HG03108 (cell line): ENCODE results near the gene RGS7.
"Not testable (repeated sequence)": the region's sequence is repeated elsewhere in the genome, so short reads cannot be mapped to it uniquely, and the experiment has no call there.

Experiments
- ATAC-seq: cut with Tn5 transposase; IDR thresholded peaks from one replicate; pipeline ENCODE4 v1.9.1; 2021; ENCODE audit warnings: moderate library complexity; ENCODE audit not compliant: unreplicated experiment

Gene RGS7

DNA sequence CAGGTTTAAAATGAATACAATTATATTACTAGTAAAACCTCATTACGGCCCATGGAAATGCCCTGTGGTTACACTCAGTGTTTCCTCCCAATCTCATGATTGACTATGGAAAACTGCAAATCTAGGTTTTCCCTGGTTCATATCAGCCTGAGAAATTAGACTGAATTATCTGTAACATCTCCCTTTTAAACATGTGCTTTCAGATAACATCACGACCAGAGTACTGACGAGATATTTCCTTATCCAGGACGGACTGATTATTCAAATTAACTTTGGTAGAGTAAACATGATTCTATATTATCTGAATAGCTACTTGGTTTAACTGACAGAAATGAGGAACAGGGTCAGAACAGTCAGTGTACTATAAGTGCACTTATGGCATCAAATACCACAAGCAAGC is 82.3 kb downstream of the RGS7 start:
- no peak for ATAC-seq

DNA sequence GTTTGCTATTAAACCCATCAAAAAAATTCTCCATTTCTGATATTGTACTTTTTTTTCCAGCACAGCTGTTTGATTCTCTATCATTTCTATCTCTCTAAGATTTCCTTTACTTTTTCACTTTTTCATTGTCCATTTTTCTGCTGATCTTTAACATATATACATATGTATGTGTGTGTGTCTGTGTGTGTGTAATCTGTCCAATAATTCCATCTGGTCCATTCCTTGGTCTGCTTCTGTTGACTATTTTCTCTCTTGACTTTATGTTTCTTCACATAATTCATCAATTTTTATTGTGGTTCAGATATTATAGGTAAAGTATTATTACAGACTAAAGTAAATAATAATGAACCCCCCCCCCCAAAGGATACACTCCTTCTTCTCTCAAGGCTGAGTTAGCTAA is 84.2 kb downstream of the RGS7 start:
- no peak for ATAC-seq

DNA sequence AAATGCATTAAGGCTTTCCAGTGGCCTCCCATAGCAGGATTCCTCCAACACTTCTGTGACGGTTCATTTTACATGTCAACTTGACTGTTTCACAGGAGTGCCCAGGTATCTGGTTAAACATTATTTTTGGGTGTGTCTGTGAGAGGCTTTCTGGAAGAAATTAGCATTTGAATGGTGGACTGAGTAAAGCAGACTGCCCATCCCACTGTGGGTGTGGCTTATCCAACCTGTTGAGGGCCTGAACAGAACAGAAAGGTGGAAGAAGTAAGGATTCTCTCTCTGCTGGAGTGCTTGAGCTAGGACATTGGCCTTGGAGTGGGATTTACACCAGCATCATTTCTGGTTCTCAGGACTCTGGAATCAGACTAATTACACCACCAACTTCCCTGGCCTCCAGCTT is 85.6 kb downstream of the RGS7 start:
- ATAC-seq = no peak

DNA sequence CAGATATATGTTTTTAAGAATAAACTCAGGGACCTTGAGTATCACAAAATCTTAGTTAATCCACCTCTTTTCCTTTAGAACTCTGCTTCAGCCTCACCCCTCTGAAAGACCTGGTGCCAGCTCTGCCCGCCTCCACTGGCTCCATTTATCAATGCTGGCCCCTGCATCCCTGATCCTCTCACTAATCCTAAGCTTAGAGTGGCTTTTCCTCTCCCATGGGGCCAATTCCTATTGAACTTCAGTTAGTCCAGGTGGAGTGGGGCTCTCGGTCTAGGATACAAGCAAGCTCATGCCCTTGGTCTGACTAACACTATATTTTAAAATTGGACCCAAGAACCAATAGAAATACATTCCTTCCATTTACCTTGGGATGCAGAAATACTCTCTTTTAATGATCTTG is 87.0 kb downstream of the RGS7 start:
- ATAC-seq = no peak

DNA sequence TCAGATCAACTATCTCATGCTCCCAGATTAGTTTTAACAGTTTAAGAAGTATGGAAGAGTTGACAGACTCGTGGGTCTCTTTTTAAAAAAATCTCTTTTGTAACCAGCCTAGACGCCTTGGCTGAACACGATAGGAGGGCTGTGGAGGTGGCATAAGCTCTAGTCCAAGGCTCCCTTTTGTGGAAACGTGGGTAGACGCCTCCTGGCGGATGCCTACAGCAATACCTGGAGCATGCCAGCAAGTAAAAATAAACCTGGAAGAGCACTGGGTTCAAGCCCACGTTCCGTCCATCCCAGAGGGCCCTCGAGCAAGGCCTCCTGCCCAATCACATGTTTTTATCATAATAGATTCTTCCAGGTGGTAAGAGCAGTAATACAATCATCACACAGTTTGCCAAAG is 87.9 kb downstream of the RGS7 start:
- no peak for ATAC-seq

DNA sequence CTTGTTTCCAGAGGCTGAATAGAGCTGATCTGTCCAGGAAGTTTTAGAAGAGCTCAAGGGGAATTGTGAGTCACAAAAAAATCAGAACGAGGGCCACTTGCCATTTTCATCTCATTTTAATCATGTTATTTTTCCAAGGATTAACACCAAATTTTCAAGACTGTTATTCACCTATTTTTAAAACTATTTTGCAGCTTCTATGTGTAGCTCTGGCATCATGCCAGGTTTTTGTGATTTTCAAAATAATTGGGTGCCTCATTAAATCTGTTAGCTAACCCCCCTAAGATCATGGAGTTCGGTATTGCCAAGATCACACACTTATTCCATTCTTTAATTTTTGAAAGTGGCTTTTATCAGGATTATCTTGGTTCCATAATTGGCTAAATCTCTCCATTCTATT is 90.9 kb downstream of the RGS7 start:
- no peak for ATAC-seq

DNA sequence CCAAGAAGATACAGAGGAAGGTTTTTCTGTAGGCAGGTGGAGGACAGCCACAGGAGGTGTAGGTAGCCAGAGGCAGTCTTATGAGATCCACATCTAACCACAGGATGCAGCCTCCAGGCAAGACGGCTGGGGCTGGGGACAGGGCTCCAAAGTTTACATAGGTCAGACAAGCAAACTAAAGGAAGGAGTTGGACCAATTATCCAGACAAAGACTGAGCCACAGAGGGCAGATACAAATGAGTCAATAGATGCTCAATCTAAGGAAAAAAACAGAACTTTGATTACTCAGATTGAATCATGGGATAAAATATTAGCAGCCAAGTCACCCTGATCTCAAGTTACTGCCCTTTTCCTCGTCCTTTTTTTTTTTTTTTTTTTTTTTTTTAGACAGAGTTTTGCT is 91.6 kb downstream of the RGS7 start:
- no peak for ATAC-seq

DNA sequence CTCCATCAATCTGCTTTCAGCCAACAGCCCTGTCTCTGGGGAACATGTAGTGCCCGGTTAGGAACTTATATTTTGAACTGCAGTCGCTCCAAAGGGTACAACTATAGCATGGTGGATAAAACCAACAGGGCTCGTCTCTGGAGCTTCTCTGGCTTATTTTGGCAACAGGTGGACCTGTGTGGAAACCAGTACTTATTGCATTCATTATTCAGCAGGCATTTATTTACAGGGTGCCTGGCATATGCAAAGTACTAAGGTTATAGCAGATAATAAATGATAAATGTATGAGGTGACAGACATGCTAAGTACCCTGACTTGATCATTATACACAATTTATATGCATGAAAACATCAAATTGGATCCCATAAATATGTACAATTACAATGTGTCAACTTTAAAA is 93.7 kb downstream of the RGS7 start:
- ATAC-seq = no peak

DNA sequence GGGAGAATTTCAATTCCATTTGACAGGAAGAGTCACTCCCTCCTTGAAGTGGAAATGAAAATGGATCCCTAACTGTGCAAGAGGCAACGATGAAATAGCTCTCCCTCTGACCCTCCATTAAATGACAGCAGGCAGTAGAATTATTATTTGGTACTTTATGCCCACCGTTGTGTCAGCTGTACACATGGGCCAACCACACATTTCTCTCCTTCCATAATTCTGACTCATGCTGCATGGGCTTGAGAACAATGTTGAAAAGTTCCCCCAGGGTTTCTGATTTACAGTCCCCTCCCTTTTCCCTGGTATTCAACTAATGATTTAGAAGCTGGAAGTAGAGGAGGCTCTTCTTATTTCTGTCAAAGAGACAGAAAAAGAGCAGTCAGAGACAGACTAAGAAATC is 103.5 kb downstream of the RGS7 start:
- no peak for ATAC-seq

DNA sequence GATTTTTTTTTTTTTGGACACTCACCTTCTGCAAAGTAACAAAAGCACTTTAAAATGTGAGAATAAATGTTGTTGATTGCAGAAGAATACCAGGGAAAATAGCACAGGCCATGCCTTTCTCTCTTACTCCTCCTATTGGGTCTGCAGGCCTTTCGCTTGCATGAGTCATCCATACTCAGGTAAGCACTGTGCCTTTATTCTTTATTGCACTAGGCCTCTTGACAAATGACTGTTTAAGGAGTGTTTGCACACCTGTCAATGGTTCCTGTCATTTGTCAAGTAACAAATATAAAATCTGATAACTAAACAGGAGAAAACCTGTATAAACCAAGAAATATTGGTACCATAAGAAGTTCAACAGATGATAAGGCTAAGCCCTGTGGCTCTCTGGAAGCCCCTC is 106.5 kb downstream of the RGS7 start:
- ATAC-seq = no peak

DNA sequence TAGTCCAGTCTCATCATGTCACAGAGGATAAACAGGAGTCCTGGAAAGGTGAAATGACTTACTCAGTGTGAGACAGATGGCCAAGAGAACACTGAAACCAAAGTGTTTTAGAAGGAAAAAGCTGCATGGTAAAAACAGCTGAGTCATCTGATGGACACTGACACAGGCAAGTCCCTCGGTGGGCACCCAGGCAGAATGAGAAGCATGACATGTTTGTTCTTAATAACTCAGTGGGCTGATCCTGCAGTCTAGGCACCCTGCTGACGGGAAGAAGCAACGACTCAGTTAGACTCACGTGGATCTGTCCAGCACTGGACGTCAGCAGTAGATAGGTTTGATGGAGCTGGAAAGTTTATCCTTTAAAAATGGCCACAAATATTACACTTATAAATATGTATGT is 116.9 kb downstream of the RGS7 start:
- no peak for ATAC-seq

DNA sequence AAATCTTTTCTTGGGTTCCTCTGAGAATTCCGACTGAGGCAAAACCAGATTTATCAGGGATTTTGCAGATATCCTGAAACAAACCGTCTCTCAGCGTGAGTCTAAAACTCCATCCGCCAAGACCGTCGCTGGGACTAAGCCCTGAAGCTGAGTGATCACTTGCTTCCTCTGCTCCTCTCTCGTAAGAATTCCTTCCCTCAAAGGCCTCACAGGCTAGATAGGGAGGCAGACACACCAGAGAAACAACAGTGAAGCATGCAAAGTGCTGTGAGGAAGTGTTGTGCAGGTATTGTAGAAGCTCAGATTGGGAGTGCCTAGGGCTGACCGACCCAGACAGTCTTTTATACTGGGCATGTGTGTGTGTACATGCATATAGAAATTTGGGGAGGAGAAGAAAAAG is 119.1 kb downstream of the RGS7 start:
- ATAC-seq = no peak

DNA sequence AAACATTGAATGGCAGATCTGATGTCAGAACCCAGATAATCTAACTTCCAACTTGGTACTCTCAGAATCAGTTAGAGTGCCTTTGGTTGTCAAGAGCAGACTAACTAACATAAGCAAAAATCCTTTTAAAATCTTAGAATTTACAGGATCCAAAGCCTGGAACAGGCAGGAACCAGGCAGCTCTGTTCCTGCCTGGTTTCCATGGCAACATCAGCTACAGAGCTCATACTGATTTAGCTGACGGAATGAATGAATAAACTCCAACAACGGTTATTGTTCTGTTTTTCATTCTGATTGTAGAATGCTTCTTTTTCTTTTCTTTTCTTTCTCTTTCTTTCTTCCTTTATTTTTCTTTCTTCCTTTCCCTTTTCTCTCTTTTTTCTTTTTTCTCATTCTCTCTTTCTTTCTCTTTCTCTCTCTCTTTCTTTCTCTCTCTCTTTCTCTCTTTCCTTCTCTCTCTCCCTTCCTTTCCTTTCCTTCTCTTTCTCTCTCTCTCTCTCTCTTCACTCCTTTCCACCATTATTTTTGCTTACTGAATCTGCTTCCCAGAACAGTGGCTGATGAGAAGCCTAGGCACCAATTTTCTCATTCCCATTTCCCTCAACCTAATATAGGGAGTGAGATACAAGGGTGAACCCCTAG is 121.6 kb downstream of the RGS7 start:
- ATAC-seq = no peak

DNA sequence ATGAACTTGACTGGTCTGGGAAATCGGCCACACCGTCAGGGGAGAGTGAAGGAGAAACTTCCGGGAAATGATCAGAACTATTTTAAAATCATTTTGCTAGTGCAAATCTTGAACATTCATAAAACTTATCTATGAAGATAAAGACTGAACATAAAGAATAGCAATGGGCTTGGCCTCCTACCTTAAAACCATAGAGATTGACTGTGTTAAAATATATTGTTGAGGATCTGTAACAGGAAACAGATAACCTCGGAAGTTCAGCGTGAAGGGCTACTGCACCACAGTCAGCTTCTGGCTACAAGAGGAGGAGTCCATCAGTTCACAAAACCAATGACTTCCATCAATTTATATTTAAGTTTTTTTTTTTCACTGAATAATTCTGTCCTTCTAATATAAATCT is 127.3 kb downstream of the RGS7 start:
- ATAC-seq = no peak

DNA sequence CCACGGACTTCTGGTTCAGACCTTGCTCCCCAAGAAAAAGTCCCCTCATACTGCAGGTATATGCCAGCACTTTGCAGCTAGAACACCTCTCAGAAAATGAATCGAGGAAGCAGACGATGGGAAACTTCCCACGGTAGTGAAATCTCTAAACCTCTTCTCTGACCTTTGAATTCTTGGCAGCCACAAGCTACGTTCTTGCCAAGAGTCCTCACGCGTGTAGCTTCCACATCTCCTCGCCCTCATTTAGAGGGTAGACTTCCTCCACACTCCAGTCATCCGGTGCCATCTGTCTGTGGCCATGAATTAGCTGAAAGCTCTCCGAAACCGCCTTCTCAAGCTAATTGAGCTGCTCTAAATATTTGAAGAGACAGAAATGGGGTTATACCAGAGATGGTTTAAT is 127.8 kb downstream of the RGS7 start:
- no peak for ATAC-seq

DNA sequence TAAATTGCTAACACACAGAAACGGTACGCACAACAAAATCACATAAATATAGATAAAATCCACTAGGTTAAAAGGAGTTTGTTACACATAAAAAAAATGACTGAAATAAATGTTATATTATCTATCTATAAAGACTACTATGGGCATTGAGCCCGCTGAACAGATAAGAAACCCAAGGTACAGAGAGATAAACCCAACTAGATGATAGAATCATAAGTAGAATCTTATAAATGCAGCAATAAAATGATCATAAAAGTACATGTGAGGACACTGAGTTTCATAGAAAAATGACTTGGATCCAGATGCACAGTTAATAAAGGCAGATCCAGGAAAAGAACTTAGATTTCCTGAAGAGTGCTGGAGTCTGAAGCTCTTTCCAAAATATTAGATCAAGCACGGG is 128.7 kb downstream of the RGS7 start:
- no peak for ATAC-seq

DNA sequence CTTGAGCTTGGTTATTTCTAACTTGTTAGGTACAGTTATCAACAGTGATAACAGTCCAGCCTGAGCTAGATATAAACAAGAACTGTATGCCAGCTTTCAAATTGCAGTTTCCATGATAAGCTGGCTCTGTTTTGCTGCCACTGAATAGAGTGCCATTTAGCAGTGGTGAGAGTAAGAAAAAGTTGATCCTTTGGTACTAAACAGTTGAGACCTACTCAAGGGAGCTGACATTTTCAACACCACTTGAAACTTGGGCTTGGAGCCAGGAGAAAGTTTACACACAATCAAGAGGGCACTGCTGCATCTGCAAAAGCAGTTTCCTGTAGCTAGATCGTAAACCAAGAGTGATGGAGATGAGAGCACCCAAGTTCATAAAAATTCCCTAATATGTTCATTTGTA is 131.3 kb downstream of the RGS7 start:
- ATAC-seq = no peak

DNA sequence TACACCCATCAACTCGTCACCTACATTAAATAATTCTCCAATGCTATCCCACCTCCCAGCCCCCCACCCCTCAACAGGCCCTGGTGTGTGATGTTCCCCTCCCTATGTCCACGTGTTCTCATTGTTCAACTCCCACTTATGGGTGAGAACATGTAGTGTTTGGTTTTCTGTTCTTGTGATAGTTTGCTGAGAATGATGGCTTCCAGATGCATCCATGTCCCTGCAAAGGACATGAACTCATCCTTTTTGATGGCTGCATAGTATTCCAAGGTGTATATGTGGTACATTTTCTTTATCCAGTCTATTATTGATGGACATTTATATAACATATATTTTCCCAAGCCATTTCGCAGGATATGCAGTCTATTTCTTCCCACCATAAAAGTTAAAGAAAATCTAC is 132.8 kb downstream of the RGS7 start:
- ATAC-seq = not testable (repeated sequence)

DNA sequence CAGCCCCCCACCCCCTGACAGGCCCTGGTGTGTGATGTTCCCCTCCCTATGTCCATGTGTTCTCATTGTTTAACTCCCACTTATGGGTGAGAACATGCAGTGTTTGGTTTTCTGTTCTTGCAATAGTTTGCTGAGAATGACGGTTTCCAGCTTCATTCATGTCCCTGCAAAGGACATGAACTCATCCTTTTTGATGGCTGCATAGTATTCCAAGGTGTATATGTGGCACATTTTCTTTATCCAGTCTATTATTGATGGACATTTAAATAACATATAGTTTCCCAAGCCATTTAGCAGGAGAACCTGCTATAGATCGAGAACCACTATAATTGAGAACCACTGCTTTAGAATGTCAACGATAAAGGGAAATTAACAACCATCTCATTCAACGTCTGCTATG is 134.2 kb downstream of the RGS7 start:
- not testable (repeated sequence) for ATAC-seq

DNA sequence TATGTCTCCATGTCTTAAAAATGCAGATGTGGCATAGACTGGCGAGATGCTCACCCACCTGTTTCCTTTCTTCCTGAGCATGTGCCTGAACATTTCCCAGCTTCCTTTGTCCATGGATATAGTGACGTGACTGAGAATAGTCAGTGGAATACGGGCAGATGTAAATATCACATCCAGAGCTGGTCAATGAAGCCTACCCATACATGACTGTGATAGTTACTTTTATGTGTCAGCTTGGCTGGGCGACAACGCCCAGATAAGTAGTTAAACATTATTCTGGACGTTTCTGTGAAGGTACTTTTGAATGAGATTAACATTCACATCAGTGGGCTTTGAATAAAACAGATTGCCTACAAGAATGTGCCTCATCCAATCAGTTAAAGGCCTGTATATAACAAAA is 135.7 kb downstream of the RGS7 start:
- ATAC-seq = no peak

DNA sequence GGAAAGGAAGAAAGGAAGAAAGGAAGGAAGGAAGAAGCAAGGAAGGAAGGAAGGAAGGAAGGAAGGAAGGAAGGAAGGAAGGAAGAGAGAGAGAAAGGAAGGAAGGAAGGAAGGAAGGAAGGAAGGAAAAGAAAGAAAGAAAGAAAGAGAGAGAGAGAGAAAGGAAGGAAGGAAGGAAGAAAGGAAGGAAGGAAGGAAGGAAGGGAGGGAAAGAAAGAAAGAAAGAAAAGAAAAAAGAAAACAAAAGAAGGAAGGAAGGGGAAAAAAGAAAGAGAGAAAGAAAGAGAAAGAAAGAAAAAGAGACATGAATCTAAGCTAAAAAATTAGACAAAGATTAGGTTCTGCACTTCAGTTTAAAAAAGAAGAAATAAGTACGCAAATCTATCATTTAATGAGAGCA is 136.1 kb downstream of the RGS7 start:
- not testable (repeated sequence) for ATAC-seq

DNA sequence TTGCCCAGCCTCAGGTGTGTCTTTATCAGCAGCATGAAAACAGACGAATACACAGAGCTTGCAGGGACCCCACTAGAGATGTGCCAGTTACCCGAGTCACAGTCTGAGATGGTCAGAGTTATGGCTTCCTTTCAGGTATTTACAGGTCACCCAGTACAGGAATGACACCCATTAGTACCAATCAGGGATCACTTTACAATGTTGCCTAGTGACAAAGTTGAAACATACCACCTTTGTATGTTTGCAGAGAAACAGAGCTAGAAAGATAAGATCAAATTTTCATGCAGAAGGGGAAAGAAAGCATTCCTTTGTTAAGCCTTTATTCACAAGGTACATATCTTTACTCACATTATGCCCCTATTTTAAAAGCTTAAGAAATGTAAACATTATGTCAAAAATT is 137.6 kb downstream of the RGS7 start:
- ATAC-seq = no peak

DNA sequence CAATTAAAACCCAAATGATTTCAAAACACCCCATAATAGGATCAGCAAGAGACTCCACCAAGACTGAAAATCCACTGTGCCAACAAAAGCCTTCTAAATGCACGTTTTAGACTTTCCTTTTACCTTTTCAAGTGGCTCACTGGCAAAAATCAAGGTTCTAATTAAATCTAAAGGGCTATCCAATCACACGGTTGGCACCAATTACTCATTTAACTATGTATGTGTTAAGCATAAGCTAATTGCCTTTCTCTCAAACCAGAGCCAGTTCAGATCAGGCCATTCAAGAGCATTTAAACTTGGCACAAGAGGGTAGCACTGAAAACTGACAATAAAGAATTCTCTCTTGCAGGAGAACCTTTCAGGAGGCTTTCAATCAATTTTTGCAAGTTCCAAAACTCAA is 139.5 kb downstream of the RGS7 start:
- no peak for ATAC-seq

DNA sequence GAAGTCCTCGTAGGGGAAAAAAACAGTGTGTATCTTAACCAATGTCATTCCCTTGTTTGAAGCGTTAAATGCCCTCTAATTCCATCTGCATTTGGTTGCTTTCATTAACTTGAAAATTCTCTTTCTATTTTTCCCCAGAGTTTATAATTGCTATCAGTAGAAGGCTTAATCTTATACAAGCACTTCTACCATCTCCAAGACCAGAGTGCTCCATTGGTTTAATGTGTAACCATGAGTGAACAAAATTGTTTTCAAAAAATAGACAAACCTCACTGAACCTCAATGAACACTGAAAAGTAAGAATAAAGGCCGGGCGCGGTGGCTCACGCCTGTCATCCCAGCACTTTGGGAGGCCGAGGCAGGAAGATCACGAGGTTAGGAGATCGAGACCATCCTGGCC is 141.3 kb downstream of the RGS7 start:
- ATAC-seq = no peak
